ENCODE measurements around the gene MAD1L1. TPM values are rescaled to one million over a fixed set of nuclear protein-coding genes. Genes with fewer than 3 reads are reported as not detected.

MAD1L1 gene
- total RNA-seq, 1 experiment from 2014 or later: 63.0 TPM

DNA sequence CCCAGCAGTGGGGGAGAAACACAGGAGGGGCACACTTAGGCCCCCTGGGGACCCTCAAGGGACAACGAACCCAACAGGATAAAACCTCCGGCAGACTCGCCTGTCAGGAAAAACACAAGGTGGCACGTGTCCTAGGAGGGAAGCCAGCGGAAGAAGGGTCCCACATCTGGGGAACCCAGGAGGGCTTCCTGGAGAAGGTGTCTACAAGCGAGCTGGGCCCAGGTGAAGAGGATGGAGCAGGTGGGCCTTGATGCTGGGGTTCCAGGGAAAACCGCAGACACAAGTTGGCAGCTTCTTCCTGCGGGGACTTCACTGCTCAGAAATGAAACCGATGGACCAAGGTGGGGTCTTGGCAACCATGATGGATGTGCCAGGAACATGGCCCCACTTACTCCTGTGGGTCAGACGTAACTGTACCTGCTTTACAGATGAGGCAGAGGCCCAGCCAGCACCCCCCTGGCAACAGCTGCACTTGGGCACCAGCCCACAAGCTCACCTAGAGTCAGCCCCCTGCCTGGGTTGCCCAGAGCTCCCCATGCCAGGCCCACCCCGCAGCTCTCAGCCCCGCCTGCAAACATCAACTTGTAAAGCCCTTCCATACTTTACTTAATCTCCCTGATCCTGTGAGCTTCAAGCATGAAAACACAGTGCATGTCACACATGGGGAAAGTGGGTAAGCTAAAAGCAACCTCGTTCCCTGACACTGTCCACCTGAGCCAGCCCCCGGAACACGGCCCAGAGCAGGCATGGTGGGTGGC, 337.7 kb downstream of the MAD1L1 start:
- H3K27me3 ChIP-seq (ENCODE audit: control insufficient read depth, insufficient read depth, low read length): no peaks in the 10 kb centered on the region
- no peak overlapping the region for H3K4me3 ChIP-seq (ENCODE audit: insufficient read depth, low read depth, low read length)
- no peak for DNase-seq
- H3K36me3 ChIP-seq (replicated peaks; ENCODE audit: control insufficient read depth, insufficient read depth, low read length): no peaks in the 10 kb centered on the region; the same call in 1 of the 2 replicates

DNA sequence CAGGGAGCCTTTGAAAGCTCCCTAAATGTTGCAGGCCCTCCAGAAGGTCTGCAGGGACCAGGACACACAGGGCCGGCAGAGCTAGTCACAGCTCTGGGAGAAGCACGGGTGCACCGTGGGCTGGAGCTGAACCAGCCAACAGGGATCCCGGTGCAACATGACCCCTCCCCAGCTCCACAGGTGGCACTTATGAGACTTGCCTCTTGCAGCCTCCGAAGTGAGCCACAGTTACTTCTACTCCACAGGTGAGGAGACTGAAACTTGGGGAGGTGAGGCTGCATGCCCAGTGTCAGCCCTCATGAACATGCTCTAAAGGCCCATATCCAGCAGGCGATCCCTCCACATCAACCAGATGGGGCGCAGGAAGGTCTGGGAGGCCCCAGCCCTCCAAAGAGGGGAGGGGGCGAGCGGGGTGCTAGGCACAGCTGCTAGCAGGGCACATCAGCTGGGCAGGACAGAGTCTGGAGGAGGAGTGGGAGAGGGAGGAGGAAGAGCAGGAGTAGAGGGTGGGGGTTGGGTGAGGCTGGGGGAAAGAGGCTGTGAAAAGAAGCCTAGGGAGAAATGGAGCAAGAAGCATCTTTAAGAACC, 338.3 kb downstream of the MAD1L1 start:
- Histone ChIP-seq H3K27me3 (ENCODE audit: control insufficient read depth, insufficient read depth, low read length) (no peaks in the 10 kb centered on the region), H3K4me3 (ENCODE audit: insufficient read depth, low read depth, low read length) (no peak overlapping the region), H3K36me3 (replicated peaks; ENCODE audit: control insufficient read depth, insufficient read depth, low read length) (no peaks in the 10 kb centered on the region; the same call in 1 of the 2 replicates)
- no peak for DNase-seq

DNA sequence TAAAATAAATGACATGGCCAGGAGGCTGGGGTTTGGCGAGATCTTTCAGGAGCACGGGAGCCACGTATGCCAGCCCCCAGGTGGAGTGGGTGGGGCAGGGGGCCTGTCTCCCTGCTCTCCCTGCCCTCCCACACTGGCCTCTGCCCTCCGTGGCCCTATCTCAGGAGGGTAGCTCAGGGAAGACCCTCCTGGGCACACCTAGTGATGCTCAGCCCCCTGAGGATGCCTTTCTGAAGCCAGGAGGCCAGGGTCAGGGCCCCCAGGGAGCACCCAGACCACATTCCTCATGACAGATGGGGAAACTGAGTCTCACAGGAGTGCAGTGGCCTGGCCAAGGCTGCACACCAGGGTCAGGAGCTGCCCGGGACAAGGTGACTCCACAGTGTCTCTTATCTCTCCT, 339.3 kb downstream of the MAD1L1 start:
- Histone ChIP-seq H3K27me3 (ENCODE audit: control insufficient read depth, insufficient read depth, low read length) (no peaks in the 10 kb centered on the region), H3K4me3 (ENCODE audit: insufficient read depth, low read depth, low read length) (no peak overlapping the region), H3K36me3 (replicated peaks; ENCODE audit: control insufficient read depth, insufficient read depth, low read length) (peaks cover 3% of the 10 kb centered on the region)
- DNase-seq: no peak

DNA sequence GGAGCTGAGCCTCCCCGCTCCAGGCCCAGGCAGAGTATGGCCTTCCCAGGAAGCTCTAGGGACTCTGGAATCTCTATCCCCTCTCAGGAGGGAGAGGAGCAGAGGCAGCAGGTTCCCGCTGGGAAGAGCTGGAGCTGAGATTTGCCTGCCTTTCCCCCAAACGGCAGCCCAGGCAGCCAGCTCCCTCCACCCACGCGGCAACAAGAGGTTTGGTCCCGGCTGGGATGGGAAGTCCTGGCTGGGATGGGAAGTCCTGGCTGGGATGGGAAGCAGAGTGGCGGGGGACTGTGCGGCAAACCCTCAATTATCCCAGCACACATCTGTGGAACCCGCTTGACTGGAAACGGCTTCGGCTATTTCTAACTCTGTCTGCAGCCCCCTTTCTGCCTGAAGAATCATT, 339.7 kb downstream of the MAD1L1 start:
- no peak for DNase-seq
- H3K27me3 ChIP-seq (ENCODE audit: control insufficient read depth, insufficient read depth, low read length): no peaks in the 10 kb centered on the region
- H3K4me3 ChIP-seq (ENCODE audit: insufficient read depth, low read depth, low read length): no peak overlapping the region
- H3K36me3 ChIP-seq (replicated peaks; ENCODE audit: control insufficient read depth, insufficient read depth, low read length): peaks cover 7% of the 10 kb centered on the region

DNA sequence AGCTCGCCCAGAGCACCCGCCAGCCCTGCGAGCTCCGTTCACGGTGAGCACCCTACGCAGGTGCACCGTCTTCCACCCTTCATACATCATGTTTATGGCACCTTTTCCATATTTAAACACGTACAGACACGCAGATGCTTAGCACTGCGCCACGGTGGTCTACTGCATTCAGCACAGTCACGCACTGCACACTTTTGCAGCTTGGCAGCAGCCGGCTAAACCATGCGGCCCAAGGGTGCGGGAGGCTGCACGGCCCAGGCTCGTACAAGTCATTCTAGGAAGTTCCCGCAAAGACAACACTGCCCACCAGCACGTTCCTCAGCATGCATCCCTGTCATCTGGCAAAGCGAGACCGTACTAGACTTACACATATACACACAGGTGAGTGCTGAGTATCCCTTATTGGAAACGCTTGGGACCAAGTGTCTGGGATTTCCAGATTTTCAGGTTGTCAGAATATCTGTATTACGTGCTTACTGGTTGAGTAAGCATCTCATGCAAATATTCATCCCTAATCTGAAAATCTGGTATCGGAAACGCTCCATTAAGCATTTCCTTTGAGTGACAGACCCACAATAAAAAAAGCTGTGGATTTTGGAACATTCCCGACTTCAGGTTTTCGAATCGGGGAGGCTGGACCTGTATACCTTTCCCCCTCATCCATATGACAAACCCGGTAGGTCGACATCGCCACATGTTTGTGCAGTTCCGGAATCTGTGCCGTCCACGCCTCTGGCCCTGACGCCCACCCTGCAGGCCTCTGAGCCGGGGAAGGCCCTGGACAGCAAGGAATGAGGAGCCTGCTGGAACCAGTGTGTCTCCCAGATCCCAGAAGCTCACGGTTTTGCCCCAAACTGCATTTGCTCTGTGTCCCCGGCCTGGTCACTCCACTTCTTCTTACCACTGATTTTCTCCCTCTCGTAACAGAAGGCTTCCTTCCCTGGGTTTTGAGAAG, 340.5 kb downstream of the MAD1L1 start:
- DNase-seq: no peak
- H3K36me3 ChIP-seq (replicated peaks; ENCODE audit: control insufficient read depth, insufficient read depth, low read length): peaks cover 14% of the 10 kb centered on the region

DNA sequence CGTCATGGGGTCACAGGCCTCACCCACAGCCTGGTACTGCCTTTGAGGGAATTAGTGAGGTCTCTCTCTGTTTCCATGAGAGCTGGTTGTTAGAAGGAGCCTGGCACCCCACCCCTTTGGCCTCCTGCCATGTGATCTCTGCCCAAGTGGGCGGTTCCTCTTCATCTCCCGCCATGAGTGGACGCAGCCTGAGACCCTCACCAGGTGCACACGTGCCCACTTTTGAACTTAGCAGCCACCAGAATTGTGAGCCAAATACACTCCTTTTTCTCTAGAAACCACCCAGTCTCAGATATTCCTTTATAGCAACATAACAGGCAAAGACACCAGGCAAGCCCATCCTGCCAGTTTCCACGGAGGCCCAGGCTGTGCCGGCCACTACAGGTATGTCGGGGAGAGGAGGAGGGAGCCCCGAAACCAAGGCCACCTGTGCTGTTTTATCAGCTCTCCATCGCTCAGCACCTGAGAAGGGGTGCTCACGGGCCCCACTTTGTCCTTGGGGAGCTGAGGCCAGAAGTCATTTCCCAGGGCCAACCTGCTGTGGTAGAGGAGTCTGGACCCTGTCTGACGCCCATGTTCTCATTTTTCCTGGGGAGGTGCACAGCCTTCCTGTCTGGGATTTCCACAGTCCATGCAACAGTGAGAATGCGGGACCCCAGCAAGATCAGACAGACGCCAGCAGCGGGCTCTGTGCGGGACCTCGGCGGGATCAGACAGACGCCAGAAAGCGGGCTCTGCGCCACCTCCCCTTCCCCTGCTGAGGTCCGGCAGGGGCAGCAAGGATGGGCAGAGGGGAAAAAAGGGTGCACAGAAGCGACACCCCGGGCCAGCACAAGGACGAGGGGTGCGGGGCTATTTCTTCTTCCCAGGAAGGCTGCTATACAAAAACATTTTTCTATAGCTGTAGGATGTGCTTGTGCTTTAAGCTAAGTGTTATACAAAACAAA, 342.2 kb downstream of the MAD1L1 start:
- no peak for DNase-seq
- Histone ChIP-seq H3K4me3 (ENCODE audit: insufficient read depth, low read depth, low read length) (no peak overlapping the region), H3K27me3 (ENCODE audit: control insufficient read depth, insufficient read depth, low read length) (no peaks in the 10 kb centered on the region), H3K36me3 (replicated peaks; ENCODE audit: control insufficient read depth, insufficient read depth, low read length) (peaks cover 15% of the 10 kb centered on the region)

More for the DNA sequence above, 340.5 kb downstream of the MAD1L1 start:
- Histone ChIP-seq H3K4me3 (ENCODE audit: insufficient read depth, low read depth, low read length) (no peak overlapping the region), H3K27me3 (ENCODE audit: control insufficient read depth, insufficient read depth, low read length) (no peaks in the 10 kb centered on the region)

DNA sequence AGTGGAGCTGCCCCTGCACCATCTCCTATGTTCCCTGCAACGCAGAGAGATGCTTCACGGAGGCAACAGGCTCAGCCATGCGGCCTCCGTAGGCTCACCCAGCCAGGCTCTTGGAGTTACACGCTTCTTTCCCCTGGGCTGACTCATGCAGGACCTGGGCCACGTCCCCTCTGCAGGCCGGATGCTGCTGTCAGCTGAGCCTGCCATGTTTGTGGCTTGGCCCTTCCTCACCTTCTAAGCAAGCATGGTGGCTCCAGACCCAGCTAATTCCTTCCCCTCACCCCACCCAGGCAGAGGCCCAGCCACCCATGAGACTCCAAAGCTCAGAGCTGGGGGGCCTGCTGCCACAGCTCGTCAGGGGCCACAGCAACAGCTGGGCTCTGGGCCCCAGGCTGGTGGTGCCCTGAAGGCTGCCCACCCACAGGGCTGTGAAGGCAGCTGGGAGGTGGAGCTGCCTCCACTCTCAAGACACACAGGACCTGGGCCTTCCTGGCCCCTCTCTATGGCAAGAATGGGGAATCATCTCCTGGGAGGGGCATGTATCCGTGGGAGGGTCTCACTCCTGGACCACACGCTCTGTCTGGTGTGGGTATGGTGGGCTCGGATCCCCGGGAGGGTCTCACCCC, 343.1 kb downstream of the MAD1L1 start:
- Histone ChIP-seq H3K36me3 (replicated peaks; ENCODE audit: control insufficient read depth, insufficient read depth, low read length) (peaks cover 15% of the 10 kb centered on the region), H3K4me3 (ENCODE audit: insufficient read depth, low read depth, low read length) (no peak overlapping the region), H3K27me3 (ENCODE audit: control insufficient read depth, insufficient read depth, low read length) (no peaks in the 10 kb centered on the region)
- DNase-seq: no peak

DNA sequence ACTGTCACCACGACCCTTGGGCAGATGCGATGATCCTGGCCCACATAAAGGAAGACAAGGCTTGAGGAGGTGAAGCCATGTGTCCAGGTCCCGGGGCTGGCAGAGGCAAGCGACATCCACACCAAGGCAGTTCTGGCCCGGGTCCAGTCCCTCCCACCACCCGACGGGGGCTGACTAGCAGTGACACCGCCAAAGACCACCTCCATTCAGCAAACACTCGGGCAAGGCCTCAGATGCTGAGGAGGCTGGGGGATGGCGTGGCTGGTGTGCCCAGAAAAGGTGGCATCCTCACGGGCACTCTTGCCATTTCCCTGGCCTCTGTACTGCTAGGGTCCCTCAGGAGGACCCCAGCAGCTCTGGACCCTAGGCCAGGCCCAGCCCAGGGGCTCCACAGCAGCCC, 343.7 kb downstream of the MAD1L1 start:
- no peak overlapping the region for H3K4me3 ChIP-seq (ENCODE audit: insufficient read depth, low read depth, low read length)
- DNase-seq: no peak
- no peaks in the 10 kb centered on the region for H3K27me3 ChIP-seq (ENCODE audit: control insufficient read depth, insufficient read depth, low read length)
- peaks cover 15% of the 10 kb centered on the region for H3K36me3 ChIP-seq (replicated peaks; ENCODE audit: control insufficient read depth, insufficient read depth, low read length)

DNA sequence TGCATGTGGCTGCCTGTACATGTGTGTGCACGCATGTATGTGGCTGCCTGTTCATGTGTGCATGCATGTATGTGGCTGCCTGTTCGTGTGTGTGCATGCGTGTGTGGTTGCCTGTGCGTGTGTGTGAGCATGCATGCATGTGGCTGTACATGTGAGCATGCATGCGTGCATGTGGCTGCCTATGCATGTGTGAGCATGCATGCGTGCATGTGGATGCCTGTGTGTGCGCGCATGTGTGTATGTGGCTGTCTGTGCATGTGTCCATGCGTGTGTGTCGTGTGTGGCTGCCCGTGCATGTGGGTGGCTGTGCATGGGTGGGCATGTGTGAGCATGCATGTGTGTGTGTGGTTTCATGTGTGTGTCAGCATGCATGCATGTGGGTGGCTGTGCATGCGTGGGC, 344.3 kb downstream of the MAD1L1 start:
- DNase-seq: no peak
- H3K36me3 ChIP-seq (replicated peaks; ENCODE audit: control insufficient read depth, insufficient read depth, low read length): peaks cover 15% of the 10 kb centered on the region
- H3K27me3 ChIP-seq (ENCODE audit: control insufficient read depth, insufficient read depth, low read length): no peaks in the 10 kb centered on the region
- H3K4me3 ChIP-seq (ENCODE audit: insufficient read depth, low read depth, low read length): no peak overlapping the region

DNA sequence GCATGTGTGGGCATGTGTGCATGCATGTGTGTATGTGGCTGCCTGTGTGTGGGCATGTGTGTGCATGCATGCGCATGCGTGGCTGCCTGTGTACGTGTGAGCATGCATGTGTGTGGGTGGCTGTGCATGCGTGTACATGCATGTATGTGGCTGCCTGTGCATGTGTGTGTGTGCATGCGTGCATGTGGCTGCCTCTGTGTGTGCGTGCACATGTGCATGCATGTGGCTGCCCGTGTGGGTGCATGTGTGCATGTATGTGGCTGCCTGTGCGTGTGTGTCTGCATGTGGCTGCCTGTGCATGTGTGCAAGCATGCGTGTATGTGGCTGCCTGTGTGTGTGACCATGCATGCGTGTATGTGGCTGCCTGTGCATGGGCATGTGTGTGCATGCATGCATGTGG, 345.5 kb downstream of the MAD1L1 start:
- H3K36me3 ChIP-seq (replicated peaks; ENCODE audit: control insufficient read depth, insufficient read depth, low read length): peaks cover 15% of the 10 kb centered on the region
- no peaks in the 10 kb centered on the region for H3K27me3 ChIP-seq (ENCODE audit: control insufficient read depth, insufficient read depth, low read length)
- no peak for DNase-seq
- no peak overlapping the region for H3K4me3 ChIP-seq (ENCODE audit: insufficient read depth, low read depth, low read length)

DNA sequence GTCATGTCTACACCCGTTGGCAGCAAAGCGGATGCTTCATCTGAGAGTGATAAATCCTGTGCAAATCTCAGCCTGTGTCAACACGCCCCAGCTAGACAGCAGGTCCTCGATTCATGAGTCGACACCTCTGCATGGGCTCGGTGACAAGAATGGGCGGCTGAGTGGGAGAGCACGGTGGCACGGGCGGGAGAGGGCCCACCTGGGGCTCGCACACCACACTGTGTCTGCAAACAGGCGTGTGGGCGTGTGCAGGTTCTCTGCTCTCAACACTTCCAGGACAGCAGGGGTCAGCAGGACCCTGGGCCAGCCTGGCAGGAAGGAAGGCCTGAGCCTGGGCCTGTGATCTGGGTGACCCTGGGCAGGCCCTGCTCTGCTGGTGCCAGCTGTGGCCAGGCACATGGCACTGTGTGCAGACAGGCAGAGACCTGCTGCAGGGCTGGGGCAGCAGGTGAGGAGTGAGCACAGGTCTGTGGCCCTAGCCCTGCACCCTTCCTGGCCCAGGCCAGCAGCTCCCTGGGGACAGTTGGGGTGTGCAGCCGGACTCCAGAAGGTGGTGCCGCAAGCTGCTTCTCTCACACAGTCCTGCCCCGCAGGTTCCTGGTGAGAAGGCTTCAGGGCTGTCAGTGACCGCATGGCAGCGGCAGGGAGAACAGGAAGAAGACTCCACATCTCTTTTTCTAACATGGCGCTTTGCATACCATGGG, 346.2 kb downstream of the MAD1L1 start:
- no peak for DNase-seq

DNA sequence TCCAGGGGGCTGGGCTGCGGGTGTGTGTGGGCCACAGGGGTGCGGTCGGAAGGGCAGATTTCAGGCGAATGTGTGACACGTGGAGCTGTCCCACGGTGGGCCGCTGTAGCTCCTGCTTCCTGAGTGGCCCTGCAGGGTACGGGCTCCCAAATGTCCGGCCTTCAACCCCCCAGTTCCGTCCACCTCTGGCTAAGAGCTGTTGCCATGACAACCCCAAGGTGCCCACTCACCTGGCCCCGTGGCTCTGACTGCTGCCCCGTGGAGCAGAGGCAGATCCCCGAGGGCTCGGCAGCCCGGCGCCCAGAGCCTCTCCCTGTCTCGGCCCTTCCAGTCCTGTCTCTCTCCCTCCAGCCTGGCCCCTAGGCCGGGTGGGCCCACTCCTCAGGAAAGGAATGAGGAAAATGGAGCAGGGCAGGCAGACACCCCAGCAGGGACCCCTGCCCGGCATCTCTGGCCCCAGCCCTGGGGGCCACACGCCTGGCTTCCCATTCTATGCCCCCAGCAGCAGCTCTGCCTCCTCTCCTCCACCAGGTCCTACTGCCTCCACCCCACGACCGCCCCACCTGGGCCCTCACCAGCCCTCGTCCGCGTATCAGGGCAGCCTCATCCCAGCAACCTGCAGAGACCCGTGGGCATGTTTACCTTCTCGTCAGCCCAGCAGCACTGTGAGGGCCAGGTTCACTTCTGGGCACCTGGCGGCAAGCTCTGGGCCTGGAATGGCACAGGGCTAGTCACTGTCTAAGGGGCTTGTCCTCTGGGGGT, 347.1 kb downstream of the MAD1L1 start:
- Histone ChIP-seq H3K4me3 (ENCODE audit: insufficient read depth, low read depth, low read length) (no peak overlapping the region), H3K36me3 (replicated peaks; ENCODE audit: control insufficient read depth, insufficient read depth, low read length) (peaks cover 15% of the 10 kb centered on the region), H3K27me3 (ENCODE audit: control insufficient read depth, insufficient read depth, low read length) (no peaks in the 10 kb centered on the region)
- DNase-seq: no peak

More for the DNA sequence above, 346.2 kb downstream of the MAD1L1 start:
- Histone ChIP-seq H3K4me3 (ENCODE audit: insufficient read depth, low read depth, low read length) (no peak overlapping the region), H3K36me3 (replicated peaks; ENCODE audit: control insufficient read depth, insufficient read depth, low read length) (peaks cover 15% of the 10 kb centered on the region), H3K27me3 (ENCODE audit: control insufficient read depth, insufficient read depth, low read length) (no peaks in the 10 kb centered on the region)

Measured in H7 (cell line).